Stomach (tissue), 4 donors: ENCODE results near the gene TUBB1.

Source experiments
- CTCF ChIP-seq, 7 experiments: fragments of 450-650 bp in 4 of 7; fragments of 200-600 bp in 3 of 7; sonication (generic) in 3 of 7; IDR thresholded peaks; one replicate each; pipeline ENCODE4 v1.5.1; 2016 to 2019; ENCODE audit warnings: antibody characterized with exemption in 7 of 7, control low read depth in 2 of 7, mild to moderate bottlenecking in 1 of 7
- POLR2A ChIP-seq, 4 donors: fragments of 450-650 bp; IDR thresholded peaks; one replicate each; pipeline ENCODE4 v1.6.1; 2016; ENCODE audit warnings: antibody characterized with exemption in 4 of 4, control low read depth in 2 of 4, mild to moderate bottlenecking in 1 of 4, moderate library complexity in 1 of 4

DNA sequence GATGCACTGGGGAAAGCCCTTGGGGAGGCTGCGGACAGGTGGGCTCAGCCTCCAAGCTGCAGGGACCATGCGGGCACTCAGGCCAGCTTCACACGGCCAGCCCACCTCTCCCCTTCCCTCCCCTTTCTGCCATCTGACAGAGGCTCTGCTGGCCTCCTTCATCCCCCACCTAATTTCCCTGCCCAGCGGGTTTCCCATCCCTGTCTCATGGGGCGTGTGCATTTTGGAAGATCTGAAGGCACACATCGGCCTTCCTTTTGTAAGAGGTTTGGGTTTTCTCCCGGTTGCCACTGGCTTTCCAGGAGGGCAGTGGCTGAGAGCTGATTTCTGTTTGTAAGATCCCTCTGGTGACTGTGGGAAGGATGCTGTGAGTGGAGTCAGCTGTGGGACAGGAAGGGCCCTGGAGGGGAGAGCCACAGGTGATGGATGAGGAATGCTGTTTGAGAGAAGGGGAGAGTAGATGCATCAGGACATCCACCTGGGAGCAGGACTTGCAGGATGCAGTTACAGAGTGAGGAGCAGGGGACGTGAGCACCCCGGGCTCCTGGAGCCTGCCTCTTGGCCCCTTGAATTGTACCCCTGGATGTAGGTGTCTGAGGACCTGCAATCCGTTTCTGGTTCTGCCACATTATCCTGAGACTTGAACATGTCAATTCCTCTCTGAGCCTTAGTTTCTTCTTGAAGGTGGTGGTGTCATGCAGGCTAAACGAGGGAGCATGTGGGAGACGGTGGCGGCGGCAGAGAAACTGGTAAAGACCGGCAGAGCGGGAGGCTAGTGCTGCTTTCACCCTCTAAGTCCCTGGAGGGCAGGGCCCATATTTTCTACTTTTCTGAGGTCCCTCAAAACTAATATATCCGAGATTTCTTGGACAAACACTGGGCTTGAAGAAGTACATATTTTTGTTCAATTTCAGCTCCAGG is 5.9 kb upstream of the TUBB1 start:
- TF ChIP-seq CTCF (IDR thresholded peaks at IDR 0.05) (no peak), POLR2A (IDR thresholded peaks at IDR 0.05) (no peak)
